Keratinocyte (primary cell): ENCODE results near the gene TOLLIP. TPM values are rescaled to one million over a fixed set of nuclear protein-coding genes. Genes with fewer than 3 reads are reported as not detected.

Experiments
- DNase-seq: peaks from one replicate; pipeline ENCODE4 v3.0.0-alpha.2; 2011; ENCODE audit warnings: low read depth, missing footprints, low spot score
- FAIRE-seq: peaks from 2 replicates; lab custom pipeline; 2011; peaks lifted over from hg19 to GRCh38; lab: Jason Lieb, UNC
- H2AFZ ChIP-seq: 2 replicates; pipeline ENCODE4 v1.6.0; 2012; ENCODE audit warnings: low read length, control low read depth, inconsistent platforms; ENCODE audit not compliant: control insufficient read depth
- H3K27ac ChIP-seq: 2 replicates; pipeline ENCODE4 v1.5.1; 2011; ENCODE audit warnings: low read length; ENCODE audit not compliant: control insufficient read depth, insufficient read depth
- H3K27me3 ChIP-seq: 3 replicates; pipeline ENCODE4 v1.6.0; 2011; ENCODE audit warnings: low read length; ENCODE audit not compliant: control insufficient read depth, insufficient read depth; ENCODE audit errors: extremely low read depth
- H3K36me3 ChIP-seq, 2 experiments: 2 replicates in 1 of 2; 3 replicates in 1 of 2; pipeline ENCODE4 v1.5.1; 2011; ENCODE audit warnings: low read length in 2 of 2, mild to moderate bottlenecking in 1 of 2; ENCODE audit not compliant: control insufficient read depth in 2 of 2, insufficient read depth in 2 of 2; ENCODE audit errors: extremely low read depth in 1 of 2
- H3K4me1 ChIP-seq: 3 replicates; pipeline ENCODE4 v1.5.1; 2011; ENCODE audit warnings: low read length; ENCODE audit not compliant: control insufficient read depth, insufficient read depth; ENCODE audit errors: extremely low read depth
- H3K4me2 ChIP-seq: 3 replicates; pipeline ENCODE4 v1.6.0; 2011; ENCODE audit warnings: low read depth, low read length; ENCODE audit not compliant: control insufficient read depth, insufficient read depth; ENCODE audit errors: extremely low read depth
- H3K4me3 ChIP-seq, 3 experiments: fragments of 200-600 bp in 1 of 3; sonication (generic) in 1 of 3; 2 replicates in 2 of 3; 3 replicates in 1 of 3; pipeline ENCODE4 v1.5.1; 2011 to 2016; ENCODE audit warnings: low read length in 3 of 3, mild to moderate bottlenecking in 3 of 3, control low read depth in 2 of 3, inconsistent platforms in 1 of 3, low read depth in 1 of 3, mixed read lengths in 1 of 3, mixed run types in 1 of 3, moderate library complexity in 1 of 3; ENCODE audit not compliant: control insufficient read depth in 2 of 3, insufficient read depth in 2 of 3; ENCODE audit errors: extremely low read depth in 1 of 3
- H3K79me2 ChIP-seq: 2 replicates; pipeline ENCODE4 v1.6.0; 2012; ENCODE audit warnings: low read length; ENCODE audit not compliant: control insufficient read depth, insufficient read depth
- H3K9ac ChIP-seq: 3 replicates; pipeline ENCODE4 v1.6.0; 2011; ENCODE audit warnings: low read length; ENCODE audit not compliant: control insufficient read depth, insufficient read depth; ENCODE audit errors: extremely low read depth
- H3K9me1 ChIP-seq: 3 replicates; pipeline ENCODE4 v1.6.0; 2011; ENCODE audit warnings: low read length; ENCODE audit not compliant: control insufficient read depth, insufficient read depth; ENCODE audit errors: extremely low read depth
- H3K9me3 ChIP-seq: 2 replicates; pipeline ENCODE4 v1.5.1; 2012; ENCODE audit warnings: low read depth, low read length; ENCODE audit not compliant: control insufficient read depth
- H4K20me1 ChIP-seq: 3 replicates; pipeline ENCODE4 v1.6.0; 2011; ENCODE audit warnings: low read length; ENCODE audit not compliant: control insufficient read depth, insufficient read depth; ENCODE audit errors: extremely low read depth
- EZH2 ChIP-seq: IDR thresholded peaks from one replicate; pipeline ENCODE4 v1.6.1; 2012; ENCODE audit warnings: inconsistent platforms, mild to moderate bottlenecking, low read length, moderate library complexity
- dilution Hi-C: fragments of 300-500 bp; cut with MboI; formaldehyde crosslinking; loops from one replicate; pipeline ENCODE4 v1.7.0; 2020; ENCODE audit warnings: low sequenced_read_pairs; ENCODE audit not compliant: extremely low pct_ligation_motif_present
- polyA plus RNA-seq, 5 experiments: library from polyadenylated mRNA; depleted of rRNA in 3 of 5; stranded (reverse) in 3 of 5; stranded (forward) in 1 of 5; unstranded in 1 of 5; fragments of >200 nt; gene quantifications; 1 replicate in 1 of 5; 2 replicates in 3 of 5; 3 replicates in 1 of 5; pipeline versions ENCODE4 v1.2.1 to v1.2.3, GENCODE V29; 2011 to 2012; ENCODE audit warnings: missing spikeins in 2 of 5, low read depth in 1 of 5, low replicate concordance in 1 of 5
- TF ChIP-seq, protein P1 (sequence below), 3 experiments: IDR thresholded peaks in 1 of 3; conservative IDR thresholded peaks in 1 of 3; optimal IDR thresholded peaks in 1 of 3; 2 replicates in 2 of 3; 3 replicates in 1 of 3; pipeline versions ENCODE3 to v1.5.1; 2011; ENCODE audit warnings: low read length in 3 of 3, mild to moderate bottlenecking in 3 of 3, moderate library complexity in 2 of 3, control low read depth in 1 of 3, inconsistent platforms in 1 of 3; ENCODE audit not compliant: insufficient read depth in 2 of 3; ENCODE audit errors: extremely low read depth in 1 of 3

The TOLLIP gene
- polyA plus RNA-seq, 1 donor (not counting 4 experiments of a cell fraction or from before 2014, with no cell fraction given): 40.2 TPM

GRCh38 chr11:1302461-1303125 lies 6.8 kb downstream of the TOLLIP start:
- peaks cover 46% of the 10 kb centered on the region for H3K4me1 ChIP-seq
- H3K27ac ChIP-seq: no peak overlapping the region
- dilution Hi-C loops: no loop called here
- peaks cover 29% of the 10 kb centered on the region for H4K20me1 ChIP-seq
- peaks cover 17 to 25% of the 10 kb centered on the region in 2 experiments for H3K36me3 ChIP-seq
- DNase-seq: no peak
- H2AFZ ChIP-seq: no peak overlapping the region
- no peaks in the 10 kb centered on the region for H3K27me3 ChIP-seq
- peaks cover 4% of the 10 kb centered on the region for H3K9me1 ChIP-seq
- TF ChIP-seq EZH2: no peak
- TF ChIP-seq, protein P1, sequence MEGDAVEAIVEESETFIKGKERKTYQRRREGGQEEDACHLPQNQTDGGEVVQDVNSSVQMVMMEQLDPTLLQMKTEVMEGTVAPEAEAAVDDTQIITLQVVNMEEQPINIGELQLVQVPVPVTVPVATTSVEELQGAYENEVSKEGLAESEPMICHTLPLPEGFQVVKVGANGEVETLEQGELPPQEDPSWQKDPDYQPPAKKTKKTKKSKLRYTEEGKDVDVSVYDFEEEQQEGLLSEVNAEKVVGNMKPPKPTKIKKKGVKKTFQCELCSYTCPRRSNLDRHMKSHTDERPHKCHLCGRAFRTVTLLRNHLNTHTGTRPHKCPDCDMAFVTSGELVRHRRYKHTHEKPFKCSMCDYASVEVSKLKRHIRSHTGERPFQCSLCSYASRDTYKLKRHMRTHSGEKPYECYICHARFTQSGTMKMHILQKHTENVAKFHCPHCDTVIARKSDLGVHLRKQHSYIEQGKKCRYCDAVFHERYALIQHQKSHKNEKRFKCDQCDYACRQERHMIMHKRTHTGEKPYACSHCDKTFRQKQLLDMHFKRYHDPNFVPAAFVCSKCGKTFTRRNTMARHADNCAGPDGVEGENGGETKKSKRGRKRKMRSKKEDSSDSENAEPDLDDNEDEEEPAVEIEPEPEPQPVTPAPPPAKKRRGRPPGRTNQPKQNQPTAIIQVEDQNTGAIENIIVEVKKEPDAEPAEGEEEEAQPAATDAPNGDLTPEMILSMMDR (optimal IDR thresholded peaks at IDR 0.05 in 1 of 3, IDR thresholded peaks at IDR 0.05 in 1 of 3, conservative IDR thresholded peaks at IDR 0.05 in 1 of 3; ENCODE audit: extremely low read depth in 1 of 3, insufficient read depth in 2 of 3, low read length in 3 of 3): no peak
- peaks cover 92% of the 10 kb centered on the region for H3K79me2 ChIP-seq
- no peak overlapping the region for H3K9ac ChIP-seq
- no peaks in the 10 kb centered on the region for H3K9me3 ChIP-seq
- no peak overlapping the region for H3K4me3 ChIP-seq
- H3K4me2 ChIP-seq: no peak overlapping the region
- FAIRE-seq: no peak

DNA sequence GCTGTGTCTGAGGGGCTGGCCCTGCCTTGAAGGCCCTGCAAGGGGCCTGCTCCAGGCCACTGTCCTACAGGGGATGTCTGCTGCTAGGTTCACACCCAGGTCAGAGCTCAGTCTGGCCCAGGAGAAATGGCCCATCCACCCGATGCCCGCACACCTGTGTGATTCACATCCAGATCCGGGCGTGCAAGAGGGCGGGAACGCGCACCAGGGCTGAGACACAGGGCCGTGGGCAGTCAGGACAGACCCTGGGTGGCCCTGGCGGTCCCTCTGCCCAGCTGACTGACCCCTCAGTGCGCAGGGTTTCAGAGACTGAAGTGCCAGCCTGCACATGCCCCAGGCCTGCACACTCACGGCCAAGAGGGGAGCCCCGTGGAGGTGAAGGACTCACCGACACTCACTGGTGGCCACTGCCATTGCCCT lies 7.4 kb downstream of the TOLLIP start:
- no peaks in the 10 kb centered on the region for H3K9me3 ChIP-seq
- TF ChIP-seq EZH2: no peak
- TF ChIP-seq, protein P1 (optimal IDR thresholded peaks at IDR 0.05 in 1 of 3, IDR thresholded peaks at IDR 0.05 in 1 of 3, conservative IDR thresholded peaks at IDR 0.05 in 1 of 3; ENCODE audit: extremely low read depth in 1 of 3, insufficient read depth in 2 of 3, low read length in 3 of 3): no peak
- FAIRE-seq (no peak), DNase-seq (no peak)
- H3K9ac ChIP-seq: no peak overlapping the region
- H3K27me3 ChIP-seq: no peaks in the 10 kb centered on the region
- peaks cover 92% of the 10 kb centered on the region for H3K79me2 ChIP-seq
- no peak overlapping the region for H2AFZ ChIP-seq
- H3K36me3 ChIP-seq: peaks cover 19 to 28% of the 10 kb centered on the region in 2 experiments
- peaks cover 42% of the 10 kb centered on the region for H3K4me1 ChIP-seq
- H3K4me2 ChIP-seq: no peak overlapping the region
- H3K27ac ChIP-seq: no peak overlapping the region
- H3K4me3 ChIP-seq: no peak overlapping the region
- peaks cover 4% of the 10 kb centered on the region for H3K9me1 ChIP-seq
- H4K20me1 ChIP-seq: peaks cover 31% of the 10 kb centered on the region
- dilution Hi-C loops: no loop called here
